Measurements from ENCODE around the gene ACTR2.
"Not testable (repeated sequence)": the region's sequence is repeated elsewhere in the genome, so short reads cannot be mapped to it uniquely, and the experiment has no call there.

DNA sequence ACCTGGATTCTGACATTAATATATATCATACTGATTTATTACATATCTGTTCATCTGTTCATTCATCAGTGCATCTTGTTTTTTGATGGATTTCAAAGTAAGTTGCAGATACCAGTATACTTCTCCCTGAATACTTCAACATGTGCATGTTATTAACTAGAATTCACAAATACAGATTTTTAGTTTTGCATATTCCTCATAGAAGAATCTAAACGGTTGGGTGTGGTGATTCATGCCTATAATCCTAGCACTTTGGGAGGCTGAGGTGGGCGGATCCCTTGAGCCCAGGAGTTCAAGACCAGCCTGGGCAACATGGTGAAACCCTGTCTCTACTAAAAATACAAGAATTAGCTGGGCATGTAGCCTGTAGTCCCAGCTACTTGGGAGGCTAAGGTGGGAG lies 16.8 kb downstream of the ACTR2 start:
- TF ChIP-seq, protein P1, sequence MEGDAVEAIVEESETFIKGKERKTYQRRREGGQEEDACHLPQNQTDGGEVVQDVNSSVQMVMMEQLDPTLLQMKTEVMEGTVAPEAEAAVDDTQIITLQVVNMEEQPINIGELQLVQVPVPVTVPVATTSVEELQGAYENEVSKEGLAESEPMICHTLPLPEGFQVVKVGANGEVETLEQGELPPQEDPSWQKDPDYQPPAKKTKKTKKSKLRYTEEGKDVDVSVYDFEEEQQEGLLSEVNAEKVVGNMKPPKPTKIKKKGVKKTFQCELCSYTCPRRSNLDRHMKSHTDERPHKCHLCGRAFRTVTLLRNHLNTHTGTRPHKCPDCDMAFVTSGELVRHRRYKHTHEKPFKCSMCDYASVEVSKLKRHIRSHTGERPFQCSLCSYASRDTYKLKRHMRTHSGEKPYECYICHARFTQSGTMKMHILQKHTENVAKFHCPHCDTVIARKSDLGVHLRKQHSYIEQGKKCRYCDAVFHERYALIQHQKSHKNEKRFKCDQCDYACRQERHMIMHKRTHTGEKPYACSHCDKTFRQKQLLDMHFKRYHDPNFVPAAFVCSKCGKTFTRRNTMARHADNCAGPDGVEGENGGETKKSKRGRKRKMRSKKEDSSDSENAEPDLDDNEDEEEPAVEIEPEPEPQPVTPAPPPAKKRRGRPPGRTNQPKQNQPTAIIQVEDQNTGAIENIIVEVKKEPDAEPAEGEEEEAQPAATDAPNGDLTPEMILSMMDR (conservative IDR thresholded peaks at IDR 0.05): not testable (repeated sequence)
- not testable (repeated sequence) for TF ChIP-seq ZFX (IDR thresholded peaks at IDR 0.05)
